ENCODE results near the gene HGFAC.

HGFAC gene

GRCh38 chr4:3427706-3428446 is 13.9 kb upstream of the HGFAC start:
- TF ChIP-seq CTCF (IDR thresholded peaks at IDR 0.05; ENCODE audit: low read depth, low read length) = no peak

GRCh38 chr4:3429651-3430050 is 12.1 kb upstream of the HGFAC start:
- no peak overlapping the region for H3K4me3 ChIP-seq (ENCODE audit: low read depth, low read length)
- TF ChIP-seq CTCF (IDR thresholded peaks at IDR 0.05; ENCODE audit: low read depth, low read length) = no peak

More at GRCh38 chr4:3427706-3428446, 13.9 kb upstream of the HGFAC start:
- H3K4me3 ChIP-seq (ENCODE audit: low read depth, low read length) = no peak overlapping the region

DNA sequence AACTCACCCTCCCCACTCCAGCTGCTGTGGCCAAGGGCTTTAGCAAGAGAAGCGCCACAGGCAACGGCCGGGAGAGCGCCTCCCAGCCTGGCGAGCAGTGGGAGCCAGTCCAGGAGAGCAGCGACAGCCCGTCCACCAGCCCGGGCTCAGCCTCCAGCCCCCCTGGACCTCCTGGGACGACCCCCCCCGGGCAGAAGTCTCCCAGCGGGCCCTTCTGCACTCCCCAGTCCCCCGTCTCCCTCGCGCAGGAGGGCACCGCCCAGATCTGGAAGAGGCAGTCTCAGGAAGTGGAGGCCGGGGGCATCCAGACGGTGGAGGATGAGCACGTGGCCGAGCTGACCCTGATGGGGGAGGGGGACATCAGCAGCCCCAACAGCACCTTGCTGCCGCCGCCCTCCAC is 11.2 kb upstream of the HGFAC start:
- TF ChIP-seq CTCF (IDR thresholded peaks at IDR 0.05; ENCODE audit: low read depth, low read length) = no peak

DNA sequence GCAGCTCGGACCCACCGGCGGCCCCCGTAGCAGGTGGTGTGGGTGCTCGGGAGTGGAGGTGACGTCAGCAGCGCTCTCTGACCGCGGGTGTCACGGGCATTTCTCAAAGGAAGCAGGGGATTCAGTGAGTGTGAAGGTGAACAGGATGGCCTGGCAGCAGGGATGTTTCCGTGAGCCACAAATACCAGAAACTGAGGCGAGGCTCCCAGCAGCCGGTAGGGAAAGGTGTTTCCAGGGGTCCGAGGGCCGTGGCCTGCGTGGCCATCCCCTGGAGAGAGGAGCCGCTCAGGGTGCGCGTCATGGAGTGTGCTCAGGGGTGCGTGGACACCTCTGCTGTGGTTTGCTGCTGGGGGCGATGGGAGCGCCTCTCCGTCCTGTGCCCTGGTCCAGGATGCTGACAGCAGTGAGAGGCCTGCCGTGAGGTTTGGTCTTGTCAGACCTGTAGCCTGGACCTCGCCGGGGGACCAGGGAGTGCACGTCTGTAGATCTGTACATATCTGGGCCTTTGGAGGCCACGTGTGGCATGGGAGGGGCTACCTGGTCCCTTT is 10.2 kb upstream of the HGFAC start:
- H3K4me3 ChIP-seq (ENCODE audit: low read depth, low read length) = no peak overlapping the region
- TF ChIP-seq CTCF (IDR thresholded peaks at IDR 0.05; ENCODE audit: low read depth, low read length) = no peak

More for the DNA sequence above, 11.2 kb upstream of the HGFAC start:
- H3K4me3 ChIP-seq (ENCODE audit: low read depth, low read length) = no peak overlapping the region

DNA sequence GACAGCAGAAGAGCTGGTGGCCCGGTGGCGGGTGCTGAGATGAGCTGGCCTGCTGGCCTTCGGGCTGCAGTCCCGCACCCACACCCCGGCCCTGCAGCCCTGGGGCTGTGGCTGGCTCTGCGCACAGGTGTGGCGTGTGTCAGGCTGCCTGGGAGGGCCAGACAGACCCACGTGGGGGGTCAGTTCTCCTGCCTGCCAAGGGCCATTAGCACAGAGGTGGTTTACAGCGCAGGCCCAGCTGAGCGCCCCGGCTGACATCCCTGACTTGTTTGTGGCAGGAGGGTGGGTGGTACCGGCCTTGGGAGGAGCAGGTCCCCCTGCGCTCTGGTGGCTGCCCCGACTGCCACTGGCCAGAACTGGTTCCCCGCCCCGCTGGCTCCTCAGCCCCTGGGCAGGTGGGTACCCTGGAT is 9.4 kb upstream of the HGFAC start:
- no peak for TF ChIP-seq CTCF (IDR thresholded peaks at IDR 0.05; ENCODE audit: low read depth, low read length)
- H3K4me3 ChIP-seq (ENCODE audit: low read depth, low read length) = no peak overlapping the region

GRCh38 chr4:3433138-3433869 is 8.5 kb upstream of the HGFAC start:
- H3K4me3 ChIP-seq (ENCODE audit: low read depth, low read length) = no peak overlapping the region
- TF ChIP-seq CTCF (IDR thresholded peaks at IDR 0.05; ENCODE audit: low read depth, low read length) = no peak

Data from WI38 (cell line).